GM23338 (cell line): ENCODE data around the gene SART3. TPM values are rescaled to one million over a fixed set of nuclear protein-coding genes. Genes with fewer than 3 reads are reported as not detected.

Source experiments
- ATAC-seq: fragments of 200-7000 bp; cut with Tn5 transposase; 3 replicates; pipeline ENCODE4 v1.9.1; 2020
- DNase-seq: peaks from one replicate; pipeline ENCODE4 v3.0.0-alpha.2; 2015; ENCODE audit warnings: low spot score
- H2AFZ ChIP-seq: fragments of 200-600 bp; sonication (generic); 2 replicates; pipeline ENCODE4 v1.8.0; 2016; ENCODE audit warnings: antibody characterized with exemption, mild to moderate bottlenecking, moderate library complexity
- H3F3A ChIP-seq: fragments of 200-600 bp; sonication (generic); replicated peaks from 2 replicates; pipeline ENCODE4 v1.8.0; 2017; ENCODE audit warnings: antibody characterized with exemption, mixed run types, low read depth
- H3K27ac ChIP-seq: fragments of 200-600 bp; sonication (generic); 2 replicates; pipeline ENCODE4 v1.6.1; 2016; ENCODE audit warnings: low read depth
- H3K27me3 ChIP-seq: fragments of 200-600 bp; sonication (generic); 2 replicates; pipeline ENCODE4 v1.8.0; 2016; ENCODE audit warnings: mild to moderate bottlenecking, mixed run types, moderate library complexity; ENCODE audit not compliant: insufficient read depth
- H3K36me3 ChIP-seq: fragments of 200-600 bp; sonication (generic); 2 replicates; pipeline ENCODE4 v1.8.0; 2016; ENCODE audit warnings: mild to moderate bottlenecking; ENCODE audit not compliant: insufficient read depth
- H3K4me1 ChIP-seq: fragments of 200-600 bp; sonication (generic); 2 replicates; pipeline ENCODE4 v1.8.0; 2016; ENCODE audit warnings: mild to moderate bottlenecking, moderate library complexity; ENCODE audit not compliant: insufficient read depth
- H3K4me2 ChIP-seq: fragments of 200-600 bp; sonication (generic); 2 replicates; pipeline ENCODE4 v1.7.1; 2017; ENCODE audit warnings: mixed run types
- H3K4me3 ChIP-seq: fragments of 200-600 bp; sonication (generic); 2 replicates; pipeline ENCODE4 v1.6.1; 2016; ENCODE audit warnings: mixed run types
- H3K79me2 ChIP-seq: fragments of 200-600 bp; sonication (generic); replicated peaks from 2 replicates; pipeline ENCODE4 v1.8.0; 2017; ENCODE audit warnings: mild to moderate bottlenecking; ENCODE audit not compliant: insufficient read depth
- H3K9me2 ChIP-seq: fragments of 200-600 bp; sonication (generic); 2 replicates; pipeline ENCODE4 v1.8.0; 2017; ENCODE audit not compliant: insufficient read depth
- H4K20me1 ChIP-seq: fragments of 200-600 bp; sonication (generic); replicated peaks from 2 replicates; pipeline ENCODE4 v1.8.0; 2017; ENCODE audit warnings: mild to moderate bottlenecking; ENCODE audit not compliant: insufficient read depth
- H3K27ac Mint-ChIP-seq: 2 replicates; pipeline ENCODE4 v1.8.0; 2020; ENCODE audit warnings: inconsistent platforms, mild to moderate bottlenecking, moderate library complexity, mixed read lengths
- H3K27me3 Mint-ChIP-seq: 3 replicates; pipeline ENCODE4 v1.8.0; 2022; ENCODE audit warnings: low read depth, mild to moderate bottlenecking, moderate library complexity, mixed read lengths, inconsistent platforms; ENCODE audit not compliant: insufficient read depth, poor library complexity
- H3K36me3 Mint-ChIP-seq: 3 replicates; pipeline ENCODE4 v1.8.0; 2021; ENCODE audit warnings: low read depth, mild to moderate bottlenecking, inconsistent platforms, moderate library complexity, mixed read lengths
- H3K4me1 Mint-ChIP-seq: 3 replicates; pipeline ENCODE4 v1.8.0; 2020; ENCODE audit warnings: mild to moderate bottlenecking, inconsistent platforms, mixed read lengths
- H3K4me3 Mint-ChIP-seq: 3 replicates; pipeline ENCODE4 v1.8.0; 2021; ENCODE audit warnings: moderate library complexity, mild to moderate bottlenecking, inconsistent platforms, mixed read lengths
- H3K9me3 Mint-ChIP-seq: 3 replicates; pipeline ENCODE4 v1.8.0; 2020; ENCODE audit warnings: moderate library complexity, mild to moderate bottlenecking, inconsistent platforms, mixed read lengths
- CREB1 ChIP-seq: fragments of 250-450 bp; sonication (Bioruptor Pico); IDR thresholded peaks from 2 replicates; pipeline ENCODE4 v1.5.0; 2020; ENCODE audit warnings: low read depth, mild to moderate bottlenecking, moderate library complexity
- EZH2 ChIP-seq: fragments of 200-600 bp; sonication (generic); IDR thresholded peaks from one replicate; pipeline ENCODE4 v1.8.0; 2017; ENCODE audit warnings: antibody characterized with exemption, mild to moderate bottlenecking, low read depth; ENCODE audit not compliant: unreplicated experiment
- EZH2phosphoT487 ChIP-seq: fragments of 200-600 bp; sonication (generic); IDR thresholded peaks from one replicate; pipeline ENCODE4 v1.8.1; 2018; ENCODE audit warnings: antibody characterized with exemption; ENCODE audit not compliant: unreplicated experiment
- JUNB ChIP-seq: IDR thresholded peaks from one replicate; pipeline ENCODE4 v1.6.1; 2016; ENCODE audit warnings: antibody characterized with exemption; ENCODE audit not compliant: unreplicated experiment
- NANOG ChIP-seq: IDR thresholded peaks from 2 replicates; pipeline ENCODE4 v1.6.1; 2016; ENCODE audit warnings: antibody characterized with exemption, borderline replicate concordance
- POLR2AphosphoS5 ChIP-seq: IDR thresholded peaks from 2 replicates; pipeline ENCODE4 v1.6.1; 2016; ENCODE audit warnings: antibody characterized with exemption, low read depth
- STAT1 ChIP-seq: IDR thresholded peaks from one replicate; pipeline ENCODE4 v1.6.1; 2016; ENCODE audit warnings: antibody characterized with exemption; ENCODE audit not compliant: unreplicated experiment
- ZNF114 ChIP-seq: fragments of 250-450 bp; sonication (Bioruptor Pico); IDR thresholded peaks from 2 replicates; pipeline ENCODE4 v1.5.0; 2020; ENCODE audit warnings: mild to moderate bottlenecking, moderate library complexity
- ZNF331 ChIP-seq: fragments of 250-450 bp; sonication (Bioruptor Pico); IDR thresholded peaks from 2 replicates; pipeline ENCODE4 v1.5.0; 2020; ENCODE audit warnings: low read depth, mild to moderate bottlenecking, moderate library complexity
- polyA plus RNA-seq: library from polyadenylated mRNA; unstranded; fragments of >200 nt; fragmentation: Nextera tagmentation; extraction: Ambion mirVana; gene quantifications from 2 replicates; pipeline ENCODE4 v1.2.1, GENCODE V29; 2016
- total RNA-seq: library from RNA; depleted of rRNA; stranded (reverse); fragments of >200 nt; shearing (Covaris generic); gene quantifications from 2 replicates; pipeline ENCODE4 v1.2.3, GENCODE V29; 2014
- TF ChIP-seq, protein P1 (sequence below): IDR thresholded peaks from one replicate; pipeline ENCODE4 v1.6.1; 2018; ENCODE audit warnings: antibody characterized with exemption; ENCODE audit not compliant: unreplicated experiment
- TF ChIP-seq, protein P2 (sequence below): fragments of 250-450 bp; sonication (Bioruptor Pico); IDR thresholded peaks from 2 replicates; pipeline ENCODE4 v1.5.0; 2020; ENCODE audit warnings: mild to moderate bottlenecking, moderate library complexity
- TF ChIP-seq, protein P3 (sequence below), 2 experiments: fragments of 200-600 bp in 1 of 2; sonication (generic) in 1 of 2; conservative IDR thresholded peaks; 2 replicates each; pipeline versions ENCODE4 v1.5.1 to v1.6.1; 2016 to 2017; ENCODE audit warnings: antibody characterized with exemption in 2 of 2, low read depth in 2 of 2, mild to moderate bottlenecking in 2 of 2, moderate library complexity in 1 of 2
- TF ChIP-seq, protein P4 (sequence below): IDR thresholded peaks from 2 replicates; pipeline ENCODE4 v1.6.1; 2016; ENCODE audit warnings: antibody characterized with exemption

The SART3 gene
- total and polyA plus RNA-seq, 2 experiments from 2014 or later = 49.8 to 112 TPM

DNA sequence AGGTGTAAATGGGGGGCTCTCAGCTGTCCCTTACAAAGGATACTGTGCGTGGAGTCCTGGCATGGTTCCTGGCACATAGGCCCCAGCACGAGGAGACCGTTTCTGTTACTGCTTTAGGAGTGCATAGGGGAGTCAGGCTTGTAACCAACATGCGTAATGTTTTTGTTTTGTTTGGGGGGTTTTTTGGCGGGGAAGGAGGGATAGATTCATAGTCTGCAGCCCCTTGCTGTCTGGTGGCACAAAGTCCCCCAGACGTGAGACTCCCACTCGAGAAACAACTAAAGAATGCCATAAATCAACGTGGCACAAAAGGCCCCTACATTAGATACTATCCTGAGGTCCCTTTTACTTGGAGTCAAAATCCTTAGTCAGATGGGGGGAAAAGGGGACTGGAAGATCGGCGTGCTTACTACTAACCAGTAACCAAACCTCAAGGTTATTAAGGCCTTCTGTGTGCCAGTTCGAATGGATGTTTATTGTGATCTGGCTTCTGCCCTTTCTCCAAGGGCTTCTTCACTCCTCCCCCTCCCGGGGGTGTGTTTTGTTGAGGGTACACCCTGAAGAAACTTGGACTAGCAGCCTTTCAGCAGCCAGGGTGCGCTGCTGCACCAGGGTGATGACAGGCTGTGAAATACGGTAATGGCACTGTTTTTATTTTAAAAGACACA lies 2.3 kb upstream of the SART3 start:
- Mint-ChIP-seq H3K27me3 (no peaks in the 10 kb centered on the region), H3K4me3 (peak overlapping the region; percentile 100), H3K4me1 (peaks cover 16% of the 10 kb centered on the region), H3K9me3 (no peaks in the 10 kb centered on the region; the same call in 2 of the 3 replicates), H3K27ac (peak overlapping the region; percentile 96), H3K36me3 (peaks cover 53% of the 10 kb centered on the region)
- H3K4me1 ChIP-seq = no peaks in the 10 kb centered on the region; the same call in 1 of the 2 replicates
- peak; percentile 47 for ATAC-seq
- peaks cover 23% of the 10 kb centered on the region for H4K20me1 ChIP-seq
- H3K79me2 ChIP-seq = peaks cover 46% of the 10 kb centered on the region
- TF ChIP-seq CREB1 = no peak
- no peak for TF ChIP-seq JUNB
- no peak for TF ChIP-seq NANOG
- TF ChIP-seq, protein P1, sequence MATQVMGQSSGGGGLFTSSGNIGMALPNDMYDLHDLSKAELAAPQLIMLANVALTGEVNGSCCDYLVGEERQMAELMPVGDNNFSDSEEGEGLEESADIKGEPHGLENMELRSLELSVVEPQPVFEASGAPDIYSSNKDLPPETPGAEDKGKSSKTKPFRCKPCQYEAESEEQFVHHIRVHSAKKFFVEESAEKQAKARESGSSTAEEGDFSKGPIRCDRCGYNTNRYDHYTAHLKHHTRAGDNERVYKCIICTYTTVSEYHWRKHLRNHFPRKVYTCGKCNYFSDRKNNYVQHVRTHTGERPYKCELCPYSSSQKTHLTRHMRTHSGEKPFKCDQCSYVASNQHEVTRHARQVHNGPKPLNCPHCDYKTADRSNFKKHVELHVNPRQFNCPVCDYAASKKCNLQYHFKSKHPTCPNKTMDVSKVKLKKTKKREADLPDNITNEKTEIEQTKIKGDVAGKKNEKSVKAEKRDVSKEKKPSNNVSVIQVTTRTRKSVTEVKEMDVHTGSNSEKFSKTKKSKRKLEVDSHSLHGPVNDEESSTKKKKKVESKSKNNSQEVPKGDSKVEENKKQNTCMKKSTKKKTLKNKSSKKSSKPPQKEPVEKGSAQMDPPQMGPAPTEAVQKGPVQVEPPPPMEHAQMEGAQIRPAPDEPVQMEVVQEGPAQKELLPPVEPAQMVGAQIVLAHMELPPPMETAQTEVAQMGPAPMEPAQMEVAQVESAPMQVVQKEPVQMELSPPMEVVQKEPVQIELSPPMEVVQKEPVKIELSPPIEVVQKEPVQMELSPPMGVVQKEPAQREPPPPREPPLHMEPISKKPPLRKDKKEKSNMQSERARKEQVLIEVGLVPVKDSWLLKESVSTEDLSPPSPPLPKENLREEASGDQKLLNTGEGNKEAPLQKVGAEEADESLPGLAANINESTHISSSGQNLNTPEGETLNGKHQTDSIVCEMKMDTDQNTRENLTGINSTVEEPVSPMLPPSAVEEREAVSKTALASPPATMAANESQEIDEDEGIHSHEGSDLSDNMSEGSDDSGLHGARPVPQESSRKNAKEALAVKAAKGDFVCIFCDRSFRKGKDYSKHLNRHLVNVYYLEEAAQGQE = no peak
- TF ChIP-seq ZNF331 (CRISPR knock-in tag) = no peak
- TF ChIP-seq EZH2phosphoT487 = no peak
- TF ChIP-seq, protein P2, sequence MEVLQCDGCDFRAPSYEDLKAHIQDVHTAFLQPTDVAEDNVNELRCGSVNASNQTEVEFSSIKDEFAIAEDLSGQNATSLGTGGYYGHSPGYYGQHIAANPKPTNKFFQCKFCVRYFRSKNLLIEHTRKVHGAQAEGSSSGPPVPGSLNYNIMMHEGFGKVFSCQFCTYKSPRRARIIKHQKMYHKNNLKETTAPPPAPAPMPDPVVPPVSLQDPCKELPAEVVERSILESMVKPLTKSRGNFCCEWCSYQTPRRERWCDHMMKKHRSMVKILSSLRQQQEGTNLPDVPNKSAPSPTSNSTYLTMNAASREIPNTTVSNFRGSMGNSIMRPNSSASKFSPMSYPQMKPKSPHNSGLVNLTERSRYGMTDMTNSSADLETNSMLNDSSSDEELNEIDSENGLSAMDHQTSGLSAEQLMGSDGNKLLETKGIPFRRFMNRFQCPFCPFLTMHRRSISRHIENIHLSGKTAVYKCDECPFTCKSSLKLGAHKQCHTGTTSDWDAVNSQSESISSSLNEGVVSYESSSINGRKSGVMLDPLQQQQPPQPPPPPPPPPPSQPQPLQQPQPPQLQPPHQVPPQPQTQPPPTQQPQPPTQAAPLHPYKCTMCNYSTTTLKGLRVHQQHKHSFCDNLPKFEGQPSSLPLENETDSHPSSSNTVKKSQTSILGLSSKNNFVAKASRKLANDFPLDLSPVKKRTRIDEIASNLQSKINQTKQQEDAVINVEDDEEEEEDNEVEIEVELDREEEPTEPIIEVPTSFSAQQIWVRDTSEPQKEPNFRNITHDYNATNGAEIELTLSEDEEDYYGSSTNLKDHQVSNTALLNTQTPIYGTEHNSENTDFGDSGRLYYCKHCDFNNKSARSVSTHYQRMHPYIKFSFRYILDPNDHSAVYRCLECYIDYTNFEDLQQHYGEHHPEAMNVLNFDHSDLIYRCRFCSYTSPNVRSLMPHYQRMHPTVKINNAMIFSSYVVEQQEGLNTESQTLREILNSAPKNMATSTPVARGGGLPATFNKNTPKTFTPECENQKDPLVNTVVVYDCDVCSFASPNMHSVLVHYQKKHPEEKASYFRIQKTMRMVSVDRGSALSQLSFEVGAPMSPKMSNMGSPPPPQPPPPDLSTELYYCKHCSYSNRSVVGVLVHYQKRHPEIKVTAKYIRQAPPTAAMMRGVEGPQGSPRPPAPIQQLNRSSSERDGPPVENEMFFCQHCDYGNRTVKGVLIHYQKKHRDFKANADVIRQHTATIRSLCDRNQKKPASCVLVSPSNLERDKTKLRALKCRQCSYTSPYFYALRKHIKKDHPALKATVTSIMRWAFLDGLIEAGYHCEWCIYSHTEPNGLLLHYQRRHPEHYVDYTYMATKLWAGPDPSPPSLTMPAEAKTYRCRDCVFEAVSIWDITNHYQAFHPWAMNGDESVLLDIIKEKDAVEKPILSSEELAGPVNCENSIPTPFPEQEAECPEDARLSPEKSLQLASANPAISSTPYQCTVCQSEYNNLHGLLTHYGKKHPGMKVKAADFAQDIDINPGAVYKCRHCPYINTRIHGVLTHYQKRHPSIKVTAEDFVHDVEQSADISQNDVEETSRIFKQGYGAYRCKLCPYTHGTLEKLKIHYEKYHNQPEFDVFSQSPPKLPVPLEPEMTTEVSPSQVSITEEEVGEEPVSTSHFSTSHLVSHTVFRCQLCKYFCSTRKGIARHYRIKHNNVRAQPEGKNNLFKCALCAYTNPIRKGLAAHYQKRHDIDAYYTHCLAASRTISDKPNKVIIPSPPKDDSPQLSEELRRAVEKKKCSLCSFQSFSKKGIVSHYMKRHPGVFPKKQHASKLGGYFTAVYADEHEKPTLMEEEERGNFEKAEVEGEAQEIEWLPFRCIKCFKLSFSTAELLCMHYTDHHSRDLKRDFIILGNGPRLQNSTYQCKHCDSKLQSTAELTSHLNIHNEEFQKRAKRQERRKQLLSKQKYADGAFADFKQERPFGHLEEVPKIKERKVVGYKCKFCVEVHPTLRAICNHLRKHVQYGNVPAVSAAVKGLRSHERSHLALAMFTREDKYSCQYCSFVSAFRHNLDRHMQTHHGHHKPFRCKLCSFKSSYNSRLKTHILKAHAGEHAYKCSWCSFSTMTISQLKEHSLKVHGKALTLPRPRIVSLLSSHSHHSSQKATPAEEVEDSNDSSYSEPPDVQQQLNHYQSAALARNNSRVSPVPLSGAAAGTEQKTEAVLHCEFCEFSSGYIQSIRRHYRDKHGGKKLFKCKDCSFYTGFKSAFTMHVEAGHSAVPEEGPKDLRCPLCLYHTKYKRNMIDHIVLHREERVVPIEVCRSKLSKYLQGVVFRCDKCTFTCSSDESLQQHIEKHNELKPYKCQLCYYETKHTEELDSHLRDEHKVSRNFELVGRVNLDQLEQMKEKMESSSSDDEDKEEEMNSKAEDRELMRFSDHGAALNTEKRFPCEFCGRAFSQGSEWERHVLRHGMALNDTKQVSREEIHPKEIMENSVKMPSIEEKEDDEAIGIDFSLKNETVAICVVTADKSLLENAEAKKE (CRISPR knock-in tag) = no peak
- no peak for TF ChIP-seq STAT1
- TF ChIP-seq EZH2 = no peak
- TF ChIP-seq ZNF114 (CRISPR knock-in tag) = no peak
- TF ChIP-seq, protein P3, sequence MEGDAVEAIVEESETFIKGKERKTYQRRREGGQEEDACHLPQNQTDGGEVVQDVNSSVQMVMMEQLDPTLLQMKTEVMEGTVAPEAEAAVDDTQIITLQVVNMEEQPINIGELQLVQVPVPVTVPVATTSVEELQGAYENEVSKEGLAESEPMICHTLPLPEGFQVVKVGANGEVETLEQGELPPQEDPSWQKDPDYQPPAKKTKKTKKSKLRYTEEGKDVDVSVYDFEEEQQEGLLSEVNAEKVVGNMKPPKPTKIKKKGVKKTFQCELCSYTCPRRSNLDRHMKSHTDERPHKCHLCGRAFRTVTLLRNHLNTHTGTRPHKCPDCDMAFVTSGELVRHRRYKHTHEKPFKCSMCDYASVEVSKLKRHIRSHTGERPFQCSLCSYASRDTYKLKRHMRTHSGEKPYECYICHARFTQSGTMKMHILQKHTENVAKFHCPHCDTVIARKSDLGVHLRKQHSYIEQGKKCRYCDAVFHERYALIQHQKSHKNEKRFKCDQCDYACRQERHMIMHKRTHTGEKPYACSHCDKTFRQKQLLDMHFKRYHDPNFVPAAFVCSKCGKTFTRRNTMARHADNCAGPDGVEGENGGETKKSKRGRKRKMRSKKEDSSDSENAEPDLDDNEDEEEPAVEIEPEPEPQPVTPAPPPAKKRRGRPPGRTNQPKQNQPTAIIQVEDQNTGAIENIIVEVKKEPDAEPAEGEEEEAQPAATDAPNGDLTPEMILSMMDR (conservative IDR thresholded peaks at IDR 0.05; ENCODE audit: low read depth in 2 of 2) = peak; percentile 84 to 92
- TF ChIP-seq, protein P4, sequence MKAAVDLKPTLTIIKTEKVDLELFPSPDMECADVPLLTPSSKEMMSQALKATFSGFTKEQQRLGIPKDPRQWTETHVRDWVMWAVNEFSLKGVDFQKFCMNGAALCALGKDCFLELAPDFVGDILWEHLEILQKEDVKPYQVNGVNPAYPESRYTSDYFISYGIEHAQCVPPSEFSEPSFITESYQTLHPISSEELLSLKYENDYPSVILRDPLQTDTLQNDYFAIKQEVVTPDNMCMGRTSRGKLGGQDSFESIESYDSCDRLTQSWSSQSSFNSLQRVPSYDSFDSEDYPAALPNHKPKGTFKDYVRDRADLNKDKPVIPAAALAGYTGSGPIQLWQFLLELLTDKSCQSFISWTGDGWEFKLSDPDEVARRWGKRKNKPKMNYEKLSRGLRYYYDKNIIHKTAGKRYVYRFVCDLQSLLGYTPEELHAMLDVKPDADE = no peak
- TF ChIP-seq POLR2AphosphoS5 = 0 out of 2 replicates have a peak, but pooled peaks have one; percentile 20
- H2AFZ ChIP-seq = 0 out of 2 replicates have a peak overlapping the region, but pooled peaks have one; percentile 2
- no peaks in the 10 kb centered on the region for H3K9me2 ChIP-seq
- H3K4me3 ChIP-seq = peak overlapping the region; percentile 95
- no peaks in the 10 kb centered on the region for H3K27me3 ChIP-seq
- H3K27ac ChIP-seq = peak overlapping the region; percentile 61
- H3K36me3 ChIP-seq = peaks cover 41% of the 10 kb centered on the region
- peak overlapping the region; percentile 89 for H3K4me2 ChIP-seq
- peaks cover 5% of the 10 kb centered on the region; the same call in 1 of the 2 replicates for H3F3A ChIP-seq
- peak; percentile 89 for DNase-seq
